Osteoblast (primary cell): ENCODE measurements around the gene SYT9. TPM values are rescaled to one million over a fixed set of nuclear protein-coding genes. Genes with fewer than 3 reads are reported as not detected.

ENCODE experiments used
- DNase-seq: peaks from one replicate; pipeline ENCODE4 v3.0.0; 2011; ENCODE audit warnings: low spot score, mixed read lengths; ENCODE audit not compliant: insufficient read length; ENCODE audit errors: missing footprints
- H2AFZ ChIP-seq: 2 replicates; pipeline ENCODE4 v1.6.0; 2011; ENCODE audit warnings: mild to moderate bottlenecking, low read length
- H3K27ac ChIP-seq: 2 replicates; pipeline ENCODE4 v1.5.1; 2011; ENCODE audit warnings: mild to moderate bottlenecking, low read depth, low read length, moderate library complexity
- H3K27me3 ChIP-seq: 2 replicates; pipeline ENCODE4 v1.6.0; 2012; ENCODE audit warnings: mild to moderate bottlenecking, control low read depth, inconsistent platforms, low read length, moderate library complexity; ENCODE audit not compliant: insufficient read depth
- H3K36me3 ChIP-seq: 2 replicates; pipeline ENCODE4 v1.5.1; 2011; ENCODE audit warnings: mild to moderate bottlenecking, low read length, control low read depth, moderate library complexity; ENCODE audit not compliant: insufficient read depth
- H3K4me1 ChIP-seq: 2 replicates; pipeline ENCODE4 v1.5.1; 2011; ENCODE audit warnings: mild to moderate bottlenecking, low read length, control low read depth, moderate library complexity; ENCODE audit not compliant: insufficient read depth
- H3K4me2 ChIP-seq: 2 replicates; pipeline ENCODE4 v1.6.0; 2011; ENCODE audit warnings: mild to moderate bottlenecking, low read length; ENCODE audit not compliant: insufficient read depth
- H3K4me3 ChIP-seq: fragments of 200-600 bp; sonication (generic); 3 replicates; pipeline ENCODE4 v1.5.1; 2012; ENCODE audit warnings: mild to moderate bottlenecking, low read length, inconsistent platforms; ENCODE audit not compliant: insufficient read depth
- H3K79me2 ChIP-seq: 2 replicates; pipeline ENCODE4 v1.6.0; 2012; ENCODE audit warnings: mild to moderate bottlenecking, low read length, control low read depth, inconsistent platforms; ENCODE audit not compliant: insufficient read depth
- H3K9me3 ChIP-seq: 2 replicates; pipeline ENCODE4 v1.5.1; 2011; ENCODE audit warnings: low read depth, low read length, control low read depth
- H4K20me1 ChIP-seq: 2 replicates; pipeline ENCODE4 v1.6.0; 2012; ENCODE audit warnings: mild to moderate bottlenecking, low read length, control low read depth; ENCODE audit not compliant: insufficient read depth
- total RNA-seq: library from RNA; depleted of rRNA; stranded (reverse); fragments of >200 nt; gene quantifications from 2 replicates; pipeline ENCODE4 v1.2.3, GENCODE V29; 2012
- TF ChIP-seq, protein P1 (sequence below): IDR thresholded peaks from 2 replicates; pipeline ENCODE4 v1.5.1; 2011; ENCODE audit warnings: mild to moderate bottlenecking, low read depth, low read length, moderate library complexity; ENCODE audit errors: extremely low read depth

Gene SYT9
- total RNA-seq, 1 donor = not detected

DNA sequence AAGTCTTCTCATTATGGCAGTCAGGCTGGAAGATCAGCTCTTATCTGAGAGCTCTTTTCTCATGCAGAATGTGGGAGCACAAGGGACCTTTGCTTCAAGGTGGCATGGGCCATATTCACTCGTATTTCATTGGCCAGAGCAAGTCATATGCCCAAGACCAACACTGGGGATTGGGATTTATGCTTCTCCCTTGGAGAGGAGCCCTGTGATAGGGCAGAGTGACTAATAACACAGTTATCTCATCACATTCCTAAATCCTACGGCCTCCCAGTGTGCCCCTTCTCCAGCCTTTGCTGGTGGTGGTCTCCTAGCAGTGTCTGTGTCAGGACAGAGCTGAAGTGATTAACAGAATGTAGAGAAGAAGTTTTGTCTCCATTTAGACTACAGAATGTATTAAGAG is 48.6 kb downstream of the SYT9 start:
- Histone ChIP-seq H3K4me2 (no peak overlapping the region), H4K20me1 (no peaks in the 10 kb centered on the region), H3K4me3 (no peak overlapping the region), H3K36me3 (no peaks in the 10 kb centered on the region), H2AFZ (no peak overlapping the region), H3K9me3 (no peaks in the 10 kb centered on the region), H3K79me2 (no peaks in the 10 kb centered on the region), H3K27ac (no peak overlapping the region), H3K27me3 (no peaks in the 10 kb centered on the region), H3K4me1 (no peaks in the 10 kb centered on the region)
- DNase-seq = no peak
- TF ChIP-seq, protein P1, sequence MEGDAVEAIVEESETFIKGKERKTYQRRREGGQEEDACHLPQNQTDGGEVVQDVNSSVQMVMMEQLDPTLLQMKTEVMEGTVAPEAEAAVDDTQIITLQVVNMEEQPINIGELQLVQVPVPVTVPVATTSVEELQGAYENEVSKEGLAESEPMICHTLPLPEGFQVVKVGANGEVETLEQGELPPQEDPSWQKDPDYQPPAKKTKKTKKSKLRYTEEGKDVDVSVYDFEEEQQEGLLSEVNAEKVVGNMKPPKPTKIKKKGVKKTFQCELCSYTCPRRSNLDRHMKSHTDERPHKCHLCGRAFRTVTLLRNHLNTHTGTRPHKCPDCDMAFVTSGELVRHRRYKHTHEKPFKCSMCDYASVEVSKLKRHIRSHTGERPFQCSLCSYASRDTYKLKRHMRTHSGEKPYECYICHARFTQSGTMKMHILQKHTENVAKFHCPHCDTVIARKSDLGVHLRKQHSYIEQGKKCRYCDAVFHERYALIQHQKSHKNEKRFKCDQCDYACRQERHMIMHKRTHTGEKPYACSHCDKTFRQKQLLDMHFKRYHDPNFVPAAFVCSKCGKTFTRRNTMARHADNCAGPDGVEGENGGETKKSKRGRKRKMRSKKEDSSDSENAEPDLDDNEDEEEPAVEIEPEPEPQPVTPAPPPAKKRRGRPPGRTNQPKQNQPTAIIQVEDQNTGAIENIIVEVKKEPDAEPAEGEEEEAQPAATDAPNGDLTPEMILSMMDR = no peak

DNA sequence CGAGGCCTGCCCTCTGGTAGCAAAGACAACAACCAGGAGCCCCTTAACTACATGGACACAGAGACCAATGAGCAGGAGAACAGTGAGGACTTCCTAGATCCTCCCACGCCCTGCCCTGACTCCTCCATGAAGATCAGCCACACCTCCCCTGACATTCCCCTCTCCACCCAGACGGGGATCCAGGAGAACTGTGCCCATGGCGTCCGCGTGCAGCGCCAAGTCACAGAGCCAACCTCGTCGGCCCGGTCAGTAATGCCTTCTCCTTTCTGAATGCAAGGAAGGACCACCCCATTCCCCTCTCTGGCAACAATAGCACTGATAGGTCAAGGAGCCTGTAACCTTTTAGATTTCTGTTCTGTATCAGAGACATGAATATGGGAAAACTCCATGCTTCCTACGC is 51.4 kb downstream of the SYT9 start:
- H3K4me3 ChIP-seq = no peak overlapping the region
- no peaks in the 10 kb centered on the region for H4K20me1 ChIP-seq
- H3K27ac ChIP-seq = no peak overlapping the region
- no peak overlapping the region for H3K4me2 ChIP-seq
- H3K4me1 ChIP-seq = no peaks in the 10 kb centered on the region
- no peaks in the 10 kb centered on the region for H3K27me3 ChIP-seq
- H3K36me3 ChIP-seq = no peaks in the 10 kb centered on the region
- no peaks in the 10 kb centered on the region for H3K79me2 ChIP-seq
- no peaks in the 10 kb centered on the region for H3K9me3 ChIP-seq
- H2AFZ ChIP-seq = no peak overlapping the region
- DNase-seq = no peak
- TF ChIP-seq, protein P1 = no peak

DNA sequence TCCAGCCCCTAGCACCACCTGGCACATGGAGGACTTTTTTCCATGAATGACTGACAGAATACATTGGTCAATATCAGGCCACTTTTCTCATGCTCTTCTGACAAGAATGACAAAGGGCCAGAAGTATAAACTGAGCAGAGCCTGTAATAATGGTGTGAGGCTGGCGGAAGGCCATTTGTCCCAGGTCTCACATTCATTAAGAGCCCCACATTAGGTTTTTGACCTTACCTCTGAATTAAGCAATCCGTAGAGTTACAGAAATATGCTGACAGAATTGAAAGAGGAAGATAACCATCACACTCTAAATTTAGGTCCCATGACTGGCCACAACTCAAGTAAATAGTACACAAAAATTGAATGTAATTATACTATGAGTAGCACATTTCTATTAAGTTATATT is 55.2 kb downstream of the SYT9 start:
- no peak overlapping the region for H3K27ac ChIP-seq
- H3K4me2 ChIP-seq = no peak overlapping the region
- H3K4me3 ChIP-seq = no peak overlapping the region
- no peaks in the 10 kb centered on the region for H3K36me3 ChIP-seq
- no peaks in the 10 kb centered on the region for H3K79me2 ChIP-seq
- no peak for DNase-seq
- no peaks in the 10 kb centered on the region for H4K20me1 ChIP-seq
- TF ChIP-seq, protein P1 = no peak
- H3K4me1 ChIP-seq = no peaks in the 10 kb centered on the region
- H3K9me3 ChIP-seq = peaks cover 2% of the 10 kb centered on the region
- no peak overlapping the region for H2AFZ ChIP-seq
- H3K27me3 ChIP-seq = no peaks in the 10 kb centered on the region

DNA sequence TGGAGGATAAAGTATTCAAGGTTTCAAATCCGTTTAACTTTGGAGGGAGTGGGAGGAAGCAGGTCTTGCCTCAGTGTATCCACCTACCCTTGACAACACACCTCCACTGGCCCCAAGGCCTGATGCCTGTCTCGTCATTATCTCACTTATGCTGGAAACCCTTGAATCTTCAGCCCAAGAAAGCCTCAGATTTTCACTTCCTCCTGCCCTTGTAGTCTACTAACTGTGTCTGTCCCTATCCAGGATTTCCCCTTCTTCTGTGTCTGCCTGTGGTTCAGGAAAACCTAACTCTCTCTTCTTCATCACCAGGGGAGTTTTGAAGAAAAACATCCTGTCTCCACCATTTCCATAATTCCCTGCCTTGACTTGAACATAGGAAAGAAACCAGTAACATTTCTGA is 56.1 kb downstream of the SYT9 start:
- H3K27ac ChIP-seq = no peak overlapping the region
- no peak for DNase-seq
- no peak overlapping the region for H3K4me2 ChIP-seq
- no peaks in the 10 kb centered on the region for H3K36me3 ChIP-seq
- no peaks in the 10 kb centered on the region for H3K27me3 ChIP-seq
- no peaks in the 10 kb centered on the region for H4K20me1 ChIP-seq
- H2AFZ ChIP-seq = no peak overlapping the region
- no peak overlapping the region for H3K4me3 ChIP-seq
- no peaks in the 10 kb centered on the region for H3K79me2 ChIP-seq
- TF ChIP-seq, protein P1 = no peak
- no peaks in the 10 kb centered on the region for H3K4me1 ChIP-seq
- H3K9me3 ChIP-seq = peaks cover 2% of the 10 kb centered on the region
